SK-N-SH treated with all-trans-retinoic acid at 6 μM for 48 hours (cell line): Measurements from ENCODE around the gene HAND2.

Source experiments
- ATAC-seq: fragments of 200-7000 bp; cut with Tn5 transposase; 3 replicates; pipeline ENCODE4 v1.9.1; 2020; ENCODE audit warnings: mild to moderate bottlenecking, moderate library complexity
- BACH2 ChIP-seq: fragments of 250-450 bp; sonication (Bioruptor Pico); IDR thresholded peaks from 2 replicates; pipeline ENCODE4 v1.9.0; 2021; ENCODE audit warnings: mild to moderate bottlenecking, borderline replicate concordance
- CREB5 ChIP-seq: fragments of 250-450 bp; sonication (Bioruptor Pico); IDR thresholded peaks from 2 replicates; pipeline ENCODE4 v1.5.1; 2020; ENCODE audit warnings: low read depth, mild to moderate bottlenecking, moderate library complexity
- CSDC2 ChIP-seq: fragments of 250-450 bp; sonication (Bioruptor Pico); IDR thresholded peaks from 2 replicates; pipeline ENCODE4 v1.5.0; 2020; ENCODE audit warnings: mild to moderate bottlenecking, moderate library complexity
- CSRNP3 ChIP-seq: fragments of 250-450 bp; sonication (Bioruptor Pico); IDR thresholded peaks from 2 replicates; pipeline ENCODE4 v1.5.1; 2021; ENCODE audit warnings: mild to moderate bottlenecking, moderate library complexity
- ESRRG ChIP-seq: fragments of 250-450 bp; sonication (Bioruptor Pico); IDR thresholded peaks from 2 replicates; pipeline ENCODE4 v1.6.1; 2021; ENCODE audit warnings: mild to moderate bottlenecking
- GLIS3 ChIP-seq: fragments of 250-450 bp; sonication (Bioruptor Pico); IDR thresholded peaks from 2 replicates; pipeline ENCODE4 v1.5.0; 2020; ENCODE audit warnings: mild to moderate bottlenecking, moderate library complexity
- OSR1 ChIP-seq: fragments of 250-450 bp; sonication (Bioruptor Pico); IDR thresholded peaks from 2 replicates; pipeline ENCODE4 v1.8.0; 2022; ENCODE audit warnings: moderate library complexity, mild to moderate bottlenecking, inconsistent platforms
- PPARA ChIP-seq: fragments of 250-450 bp; sonication (Bioruptor Pico); IDR thresholded peaks from 2 replicates; pipeline ENCODE4 v1.5.0; 2020; ENCODE audit warnings: mild to moderate bottlenecking, borderline replicate concordance
- RARB ChIP-seq: fragments of 250-450 bp; sonication (Bioruptor Pico); IDR thresholded peaks from 2 replicates; pipeline ENCODE4 v1.8.0; 2021; ENCODE audit warnings: mild to moderate bottlenecking, moderate library complexity
- SNAI2 ChIP-seq: fragments of 250-450 bp; sonication (Bioruptor Pico); IDR thresholded peaks from 2 replicates; pipeline ENCODE4 v1.5.0; 2020; ENCODE audit warnings: mild to moderate bottlenecking, moderate library complexity
- TCF4 ChIP-seq: fragments of 250-450 bp; sonication (Bioruptor Pico); IDR thresholded peaks from 2 replicates; pipeline ENCODE4 v1.8.0; 2021; ENCODE audit warnings: mild to moderate bottlenecking, moderate library complexity, borderline replicate concordance
- TOX ChIP-seq: fragments of 250-450 bp; sonication (Bioruptor Pico); IDR thresholded peaks from 2 replicates; pipeline ENCODE4 v1.8.0; 2021; ENCODE audit warnings: mild to moderate bottlenecking, moderate library complexity, borderline replicate concordance
- TSHZ2 ChIP-seq: fragments of 250-450 bp; sonication (Bioruptor Pico); IDR thresholded peaks from 2 replicates; pipeline ENCODE4 v1.5.0; 2020; ENCODE audit warnings: mild to moderate bottlenecking, moderate library complexity
- ZC3H10 ChIP-seq: fragments of 250-450 bp; sonication (Bioruptor Pico); IDR thresholded peaks from 2 replicates; pipeline ENCODE4 v1.5.1; 2021; ENCODE audit warnings: mild to moderate bottlenecking, moderate library complexity
- ZFP3 ChIP-seq: fragments of 250-450 bp; sonication (Bioruptor Pico); IDR thresholded peaks from 2 replicates; pipeline ENCODE4 v1.5.0; 2020; ENCODE audit warnings: mild to moderate bottlenecking, moderate library complexity
- ZFP30 ChIP-seq: fragments of 450-650 bp; formaldehyde crosslinking; IDR thresholded peaks from 2 replicates; pipeline ENCODE4 v1.5.0; 2022; ENCODE audit warnings: mild to moderate bottlenecking, moderate library complexity
- ZNF565 ChIP-seq: fragments of 450-650 bp; formaldehyde crosslinking; conservative IDR thresholded peaks from 2 replicates; pipeline ENCODE4 v1.5.0; 2020; ENCODE audit warnings: low read depth, mild to moderate bottlenecking, moderate library complexity
- ZNF70 ChIP-seq: fragments of 450-650 bp; formaldehyde crosslinking; IDR thresholded peaks from 2 replicates; pipeline ENCODE4 v1.5.0; 2020; ENCODE audit warnings: mild to moderate bottlenecking, moderate library complexity
- ZNF8 ChIP-seq: fragments of 450-650 bp; formaldehyde crosslinking; IDR thresholded peaks from 2 replicates; pipeline ENCODE4 v1.5.0; 2020; ENCODE audit warnings: mild to moderate bottlenecking, moderate library complexity

Gene HAND2

GRCh38 chr4:173537613-173538147 is 7.7 kb upstream of the HAND2 start:
- ATAC-seq: peak; percentile 14
- no peak for TF ChIP-seq CSDC2 (CRISPR knock-in tag)
- TF ChIP-seq GLIS3 (CRISPR knock-in tag): no peak
- TF ChIP-seq SNAI2 (CRISPR knock-in tag): no peak
- no peak for TF ChIP-seq TCF4 (CRISPR knock-in tag)
- no peak for TF ChIP-seq ZNF565
- no peak for TF ChIP-seq ZNF8 (CRISPR knock-in tag)

GRCh38 chr4:173536808-173537429 is 6.9 kb upstream of the HAND2 start:
- peak; percentile 60 for ATAC-seq
- no peak for TF ChIP-seq ZFP30 (CRISPR knock-in tag)
- TF ChIP-seq TOX (CRISPR knock-in tag): peak; percentile 24; the same call in 1 of the 2 replicates
- TF ChIP-seq TSHZ2: peak; percentile 63
- 0 out of 2 replicates have a peak, but pooled peaks have one; percentile 11 for TF ChIP-seq ZFP3

GRCh38 chr4:173535957-173536356 is 5.9 kb upstream of the HAND2 start:
- no peak for TF ChIP-seq TCF4 (CRISPR knock-in tag)
- no peak for TF ChIP-seq ZNF70 (CRISPR knock-in tag)
- TF ChIP-seq ZFP30 (CRISPR knock-in tag): no peak
- TF ChIP-seq ZNF8 (CRISPR knock-in tag): no peak
- TF ChIP-seq SNAI2 (CRISPR knock-in tag): no peak
- no peak for TF ChIP-seq CSRNP3 (CRISPR knock-in tag)
- no peak for TF ChIP-seq RARB (CRISPR knock-in tag)
- no peak for TF ChIP-seq ESRRG (CRISPR knock-in tag)
- TF ChIP-seq OSR1 (CRISPR knock-in tag): no peak
- ATAC-seq: no peak

GRCh38 chr4:173535165-173535902 is 5.3 kb upstream of the HAND2 start:
- no peak for ATAC-seq
- TF ChIP-seq ZNF70 (CRISPR knock-in tag) (no peak), ZNF565 (no peak), TCF4 (CRISPR knock-in tag) (no peak), GLIS3 (CRISPR knock-in tag) (no peak), CREB5 (CRISPR knock-in tag) (no peak), ZNF8 (CRISPR knock-in tag) (no peak), ZFP3 (no peak), RARB (CRISPR knock-in tag) (no peak), ZC3H10 (no peak), BACH2 (no peak), PPARA (CRISPR knock-in tag) (no peak), CSDC2 (CRISPR knock-in tag) (no peak), CSRNP3 (CRISPR knock-in tag) (no peak), SNAI2 (CRISPR knock-in tag) (no peak), TOX (CRISPR knock-in tag) (no peak), ZFP30 (CRISPR knock-in tag) (no peak)
- TF ChIP-seq, all 23 proteins: peak for 0
